Measurements from ENCODE around the gene CORT.
"Not testable (repeated sequence)": the region's sequence is repeated elsewhere in the genome, so short reads cannot be mapped to it uniquely, and the experiment has no call there.

The CORT gene, protein sequence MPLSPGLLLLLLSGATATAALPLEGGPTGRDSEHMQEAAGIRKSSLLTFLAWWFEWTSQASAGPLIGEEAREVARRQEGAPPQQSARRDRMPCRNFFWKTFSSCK

DNA sequence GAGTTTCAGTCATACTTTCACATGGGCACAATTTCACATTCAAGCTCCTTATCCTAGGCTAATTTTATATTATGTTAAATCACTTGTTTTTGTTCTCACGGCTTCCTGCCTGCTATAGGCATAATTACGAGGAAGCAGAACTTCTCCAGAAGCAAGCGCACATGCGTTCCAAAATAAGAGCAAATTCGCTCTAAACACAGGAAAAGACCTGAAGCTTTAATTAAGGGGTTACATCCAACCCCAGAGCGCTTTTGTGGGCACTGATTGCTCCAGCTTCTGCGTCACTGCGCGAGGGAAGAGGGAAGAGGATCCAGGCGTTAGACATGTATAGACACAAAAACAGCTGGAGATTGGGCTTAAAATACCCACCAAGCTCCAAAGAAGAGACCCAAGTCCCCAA is at the start of gene CORT:
CORT (plus strand) TSS at position 281 of the 400 bp plus-strand sequence. CDS start 193 bp downstream, outside the sequence.
- Histone ChIP-seq H3K27me3 (ENCODE audit: insufficient read depth, low read length) (no peaks in the 10 kb centered on the region), H3K27ac (ENCODE audit: low read depth, low read length) (no peak within 1 kb of the TSS), H3K4me1 (ENCODE audit: control insufficient read depth, insufficient read depth, low read length, unreplicated experiment) (peaks cover 9% of the 10 kb centered on the region), H2AFZ (ENCODE audit: low read length, unreplicated experiment) (no peak within 1 kb of the TSS), H3K79me2 (ENCODE audit: control insufficient read depth, insufficient read depth, low read length, unreplicated experiment) (no peaks in the 10 kb centered on the region), H3K4me3 (ENCODE audit: low read depth, low read length) (peak within 1 kb of the TSS; percentile 61; the same call in 1 of the 2 replicates), H3K36me3 (ENCODE audit: insufficient read depth, low read length) (no peaks in the 10 kb centered on the region)

DNA sequence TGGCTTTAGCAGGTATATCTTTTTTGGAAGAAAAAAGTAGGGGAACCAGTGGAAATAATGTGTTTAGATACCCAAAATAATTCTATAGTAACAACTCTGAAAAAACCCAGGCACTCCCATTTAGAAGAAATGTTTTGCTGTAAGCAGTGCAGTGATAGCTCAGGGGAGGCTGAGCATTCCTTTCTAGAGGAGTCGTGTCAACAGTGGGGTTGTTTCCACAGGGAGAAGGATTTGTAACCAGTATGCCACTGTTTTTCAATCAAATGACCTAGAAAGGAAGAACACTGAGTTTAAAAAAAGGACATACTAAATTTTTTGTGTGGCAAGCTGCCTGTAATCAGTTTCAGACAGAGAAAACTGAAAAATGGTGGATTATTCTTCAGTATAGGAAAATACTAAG is 48.5 kb upstream of the CORT start:
- Histone ChIP-seq H3K36me3 (ENCODE audit: insufficient read depth, low read length) (peaks cover 16% of the 10 kb centered on the region), H2AFZ (ENCODE audit: low read length, unreplicated experiment) (no peak overlapping the region), H3K27me3 (ENCODE audit: insufficient read depth, low read length) (no peaks in the 10 kb centered on the region), H3K4me3 (ENCODE audit: low read depth, low read length) (peak overlapping the region; percentile 91), H3K27ac (ENCODE audit: low read depth, low read length) (peak overlapping the region; percentile 6; the same call in 1 of the 2 replicates), H3K79me2 (ENCODE audit: control insufficient read depth, insufficient read depth, low read length, unreplicated experiment) (peaks cover 23% of the 10 kb centered on the region), H3K4me1 (ENCODE audit: control insufficient read depth, insufficient read depth, low read length, unreplicated experiment) (peaks cover 30% of the 10 kb centered on the region)

DNA sequence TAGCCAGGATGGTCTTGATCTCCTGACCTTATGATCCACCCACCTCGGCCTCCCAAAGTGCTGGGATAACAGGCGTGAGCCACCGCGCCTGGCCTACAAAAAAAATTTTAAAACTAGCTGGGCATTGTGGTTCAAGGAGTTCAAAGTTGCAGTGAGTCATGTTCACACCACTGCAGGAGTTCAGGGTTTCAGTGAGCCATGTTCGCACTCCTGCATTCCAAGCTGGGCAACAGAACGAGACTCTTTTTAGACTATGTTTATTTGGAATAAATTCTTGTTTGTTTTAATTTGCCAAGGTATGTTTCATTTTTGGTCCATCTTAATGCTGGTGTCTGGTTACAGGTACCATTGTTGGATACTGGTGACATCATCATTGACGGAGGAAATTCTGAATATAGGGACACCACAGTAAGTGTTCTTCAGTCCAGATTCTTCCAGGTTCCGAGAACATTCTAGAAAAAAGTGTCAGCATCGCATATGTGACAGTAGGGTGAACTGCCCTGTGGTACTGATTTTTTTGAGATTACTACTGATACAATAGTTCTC is 47.0 kb upstream of the CORT start:
- Histone ChIP-seq H3K27me3 (ENCODE audit: insufficient read depth, low read length) (no peaks in the 10 kb centered on the region), H3K36me3 (ENCODE audit: insufficient read depth, low read length) (peaks cover 25% of the 10 kb centered on the region), H3K79me2 (ENCODE audit: control insufficient read depth, insufficient read depth, low read length, unreplicated experiment) (peaks cover 25% of the 10 kb centered on the region), H3K4me3 (ENCODE audit: low read depth, low read length) (no peak overlapping the region), H3K4me1 (ENCODE audit: control insufficient read depth, insufficient read depth, low read length, unreplicated experiment) (peaks cover 30% of the 10 kb centered on the region), H3K27ac (ENCODE audit: low read depth, low read length) (peak overlapping the region; percentile 89), H2AFZ (ENCODE audit: low read length, unreplicated experiment) (no peak overlapping the region)

DNA sequence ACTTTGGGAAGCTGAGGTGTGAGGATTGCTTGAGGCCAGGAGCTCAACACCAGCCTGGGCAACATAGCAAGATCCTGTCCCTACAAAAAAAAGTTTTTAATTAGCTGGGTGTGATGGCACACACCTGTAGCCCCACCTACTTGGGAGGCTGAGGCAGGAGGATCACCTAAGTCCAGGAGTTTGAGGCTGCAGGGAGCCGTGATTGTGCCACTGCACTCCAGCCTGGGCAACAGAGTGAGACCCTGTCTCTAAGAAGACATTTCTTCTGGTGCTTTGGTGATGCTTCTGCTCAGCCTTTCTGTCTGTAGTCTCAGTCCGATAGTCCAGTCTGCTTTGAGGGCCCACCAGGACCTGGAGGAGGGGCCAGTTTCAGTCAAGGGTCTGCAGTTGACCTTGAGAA is 42.6 kb upstream of the CORT start:
- H3K27ac ChIP-seq (ENCODE audit: low read depth, low read length): no peak overlapping the region
- peaks cover 47% of the 10 kb centered on the region for H3K36me3 ChIP-seq (ENCODE audit: insufficient read depth, low read length)
- peaks cover 2% of the 10 kb centered on the region for H3K79me2 ChIP-seq (ENCODE audit: control insufficient read depth, insufficient read depth, low read length, unreplicated experiment)
- no peak overlapping the region for H2AFZ ChIP-seq (ENCODE audit: low read length, unreplicated experiment)
- H3K4me3 ChIP-seq (ENCODE audit: low read depth, low read length): no peak overlapping the region
- H3K4me1 ChIP-seq (ENCODE audit: control insufficient read depth, insufficient read depth, low read length, unreplicated experiment): peaks cover 17% of the 10 kb centered on the region
- no peaks in the 10 kb centered on the region for H3K27me3 ChIP-seq (ENCODE audit: insufficient read depth, low read length)

DNA sequence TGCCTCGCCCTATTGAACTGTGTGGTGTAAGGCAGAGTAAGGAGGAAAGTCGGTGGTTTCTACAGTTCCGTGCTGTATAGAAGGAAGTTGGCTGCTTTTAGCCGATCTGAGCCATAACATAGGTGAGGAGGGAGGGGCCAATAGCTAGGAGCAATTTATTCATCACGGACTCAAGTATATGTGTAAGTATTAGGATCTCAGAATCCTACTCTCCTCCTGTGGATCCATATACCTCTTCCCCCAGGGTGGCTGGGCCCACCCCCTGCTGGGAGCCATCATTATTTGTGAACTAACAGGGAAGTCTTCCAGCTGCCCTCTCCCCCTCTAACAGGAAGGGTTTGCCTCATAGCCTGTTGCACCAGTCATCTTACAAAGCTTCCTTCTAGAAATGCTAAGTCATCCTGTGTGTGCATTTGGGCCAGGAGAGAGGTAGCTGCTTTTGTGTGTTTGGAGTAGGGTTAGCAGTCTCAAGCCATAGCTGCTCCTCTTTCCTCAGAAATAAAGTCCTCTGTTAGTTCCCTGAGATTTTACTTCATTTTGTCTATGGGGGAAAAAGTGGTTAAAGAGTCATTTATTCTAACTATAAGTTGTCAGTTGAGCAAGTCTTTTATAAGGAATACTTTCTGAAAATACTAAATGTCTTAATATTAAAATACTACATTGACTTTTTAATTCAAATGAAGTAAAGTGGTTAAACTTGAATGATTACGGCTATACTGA is 34.5 kb upstream of the CORT start:
- H3K4me3 ChIP-seq (ENCODE audit: low read depth, low read length): no peak overlapping the region
- peak overlapping the region; percentile 84 for H3K27ac ChIP-seq (ENCODE audit: low read depth, low read length)
- peaks cover 9% of the 10 kb centered on the region for H3K4me1 ChIP-seq (ENCODE audit: control insufficient read depth, insufficient read depth, low read length, unreplicated experiment)
- no peak overlapping the region for H2AFZ ChIP-seq (ENCODE audit: low read length, unreplicated experiment)
- H3K27me3 ChIP-seq (ENCODE audit: insufficient read depth, low read length): no peaks in the 10 kb centered on the region
- H3K36me3 ChIP-seq (ENCODE audit: insufficient read depth, low read length): peaks cover 56% of the 10 kb centered on the region
- H3K79me2 ChIP-seq (ENCODE audit: control insufficient read depth, insufficient read depth, low read length, unreplicated experiment): no peaks in the 10 kb centered on the region

DNA sequence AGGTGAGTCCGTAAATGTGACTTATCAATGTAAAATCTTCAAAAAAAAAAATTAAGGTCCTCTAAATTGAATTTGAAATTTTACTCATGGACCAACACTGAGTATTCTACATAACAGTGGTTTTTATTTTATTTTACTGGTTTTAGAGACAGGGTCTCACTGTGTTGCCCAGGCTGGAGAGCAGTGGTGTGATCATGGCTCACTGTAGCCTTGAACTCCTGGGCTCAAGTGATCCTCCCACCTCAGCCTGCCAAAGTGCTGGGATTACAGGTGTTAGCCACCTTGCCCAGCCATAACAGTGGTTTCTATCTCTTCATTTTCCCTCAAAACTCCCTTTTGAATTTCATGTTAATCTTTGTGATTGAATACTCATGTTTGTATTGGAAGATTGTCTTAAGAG is 33.9 kb upstream of the CORT start:
- Histone ChIP-seq H3K27ac (ENCODE audit: low read depth, low read length) (peak overlapping the region; percentile 84), H3K36me3 (ENCODE audit: insufficient read depth, low read length) (peaks cover 52% of the 10 kb centered on the region)
- not testable (repeated sequence) for H3K4me3 ChIP-seq (ENCODE audit: low read depth, low read length); H3K27me3 ChIP-seq (ENCODE audit: insufficient read depth, low read length); H3K79me2 ChIP-seq (ENCODE audit: control insufficient read depth, insufficient read depth, low read length, unreplicated experiment); H2AFZ ChIP-seq (ENCODE audit: low read length, unreplicated experiment); H3K4me1 ChIP-seq (ENCODE audit: control insufficient read depth, insufficient read depth, low read length, unreplicated experiment)

DNA sequence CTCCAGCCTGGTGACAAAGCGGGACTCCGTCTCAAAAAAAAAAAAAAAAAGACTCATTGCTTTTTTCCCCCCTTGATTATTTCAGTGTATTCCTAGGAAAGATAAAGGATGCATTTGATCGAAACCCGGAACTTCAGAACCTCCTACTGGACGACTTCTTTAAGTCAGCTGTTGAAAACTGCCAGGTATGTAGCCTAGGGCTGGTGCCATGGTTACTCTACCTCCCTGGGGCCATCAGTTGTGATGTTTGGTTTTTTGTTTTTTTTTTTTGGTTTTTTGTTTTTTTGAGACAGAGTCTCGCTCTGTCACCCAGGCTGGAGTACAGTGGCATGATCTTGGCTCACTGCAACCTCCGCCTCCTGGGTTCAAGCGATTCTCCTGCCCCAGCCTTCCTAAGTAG is 31.1 kb upstream of the CORT start:
- H3K27ac ChIP-seq (ENCODE audit: low read depth, low read length); H3K27me3 ChIP-seq (ENCODE audit: insufficient read depth, low read length): not testable (repeated sequence)
- H3K36me3 ChIP-seq (ENCODE audit: insufficient read depth, low read length): peaks cover 33% of the 10 kb centered on the region

DNA sequence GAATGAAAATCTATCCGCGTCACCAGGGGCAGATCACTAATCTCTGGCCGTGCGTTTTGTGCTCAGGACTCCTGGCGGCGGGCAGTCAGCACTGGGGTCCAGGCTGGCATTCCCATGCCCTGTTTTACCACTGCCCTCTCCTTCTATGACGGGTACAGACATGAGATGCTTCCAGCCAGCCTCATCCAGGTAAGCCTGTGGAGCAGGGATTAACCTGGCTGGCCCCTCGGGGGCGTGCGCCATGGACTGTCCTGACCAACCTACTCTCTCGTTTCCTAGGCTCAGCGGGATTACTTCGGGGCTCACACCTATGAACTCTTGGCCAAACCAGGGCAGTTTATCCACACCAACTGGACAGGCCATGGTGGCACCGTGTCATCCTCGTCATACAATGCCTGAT is 30.5 kb upstream of the CORT start:
- Histone ChIP-seq H2AFZ (ENCODE audit: low read length, unreplicated experiment) (no peak overlapping the region), H3K4me3 (ENCODE audit: low read depth, low read length) (no peak overlapping the region), H3K79me2 (ENCODE audit: control insufficient read depth, insufficient read depth, low read length, unreplicated experiment) (no peaks in the 10 kb centered on the region), H3K27ac (ENCODE audit: low read depth, low read length) (no peak overlapping the region), H3K4me1 (ENCODE audit: control insufficient read depth, insufficient read depth, low read length, unreplicated experiment) (peaks cover 9% of the 10 kb centered on the region), H3K27me3 (ENCODE audit: insufficient read depth, low read length) (no peaks in the 10 kb centered on the region), H3K36me3 (ENCODE audit: insufficient read depth, low read length) (peaks cover 33% of the 10 kb centered on the region)

More for the DNA sequence above, 31.1 kb upstream of the CORT start:
- H3K4me3 ChIP-seq (ENCODE audit: low read depth, low read length); H3K4me1 ChIP-seq (ENCODE audit: control insufficient read depth, insufficient read depth, low read length, unreplicated experiment); H2AFZ ChIP-seq (ENCODE audit: low read length, unreplicated experiment); H3K79me2 ChIP-seq (ENCODE audit: control insufficient read depth, insufficient read depth, low read length, unreplicated experiment): not testable (repeated sequence)

DNA sequence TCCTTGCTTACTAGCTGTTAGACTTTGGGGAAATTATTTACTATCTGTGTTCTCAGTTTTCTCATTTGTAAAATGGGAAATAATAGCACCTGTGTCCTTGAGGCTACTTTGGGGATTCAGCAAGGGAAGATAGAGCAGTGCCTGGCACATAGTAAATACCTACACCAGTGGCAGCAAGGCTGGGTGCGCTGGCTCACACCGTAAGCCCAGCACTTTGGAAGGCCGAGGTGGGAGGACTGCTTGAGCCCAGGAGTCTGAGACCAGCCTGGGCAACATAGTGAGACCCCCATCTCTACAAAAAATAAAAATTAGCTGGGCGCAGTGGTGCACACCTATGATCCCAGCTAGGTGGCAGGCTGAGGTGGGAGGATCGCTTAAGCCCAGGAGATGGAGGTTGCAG is 28.2 kb upstream of the CORT start:
- no peaks in the 10 kb centered on the region for H3K27me3 ChIP-seq (ENCODE audit: insufficient read depth, low read length)
- H3K79me2 ChIP-seq (ENCODE audit: control insufficient read depth, insufficient read depth, low read length, unreplicated experiment): no peaks in the 10 kb centered on the region
- peaks cover 22% of the 10 kb centered on the region for H3K36me3 ChIP-seq (ENCODE audit: insufficient read depth, low read length)
- no peak overlapping the region for H2AFZ ChIP-seq (ENCODE audit: low read length, unreplicated experiment)
- H3K4me1 ChIP-seq (ENCODE audit: control insufficient read depth, insufficient read depth, low read length, unreplicated experiment): no peaks in the 10 kb centered on the region
- no peak overlapping the region for H3K27ac ChIP-seq (ENCODE audit: low read depth, low read length)
- no peak overlapping the region for H3K4me3 ChIP-seq (ENCODE audit: low read depth, low read length)

DNA sequence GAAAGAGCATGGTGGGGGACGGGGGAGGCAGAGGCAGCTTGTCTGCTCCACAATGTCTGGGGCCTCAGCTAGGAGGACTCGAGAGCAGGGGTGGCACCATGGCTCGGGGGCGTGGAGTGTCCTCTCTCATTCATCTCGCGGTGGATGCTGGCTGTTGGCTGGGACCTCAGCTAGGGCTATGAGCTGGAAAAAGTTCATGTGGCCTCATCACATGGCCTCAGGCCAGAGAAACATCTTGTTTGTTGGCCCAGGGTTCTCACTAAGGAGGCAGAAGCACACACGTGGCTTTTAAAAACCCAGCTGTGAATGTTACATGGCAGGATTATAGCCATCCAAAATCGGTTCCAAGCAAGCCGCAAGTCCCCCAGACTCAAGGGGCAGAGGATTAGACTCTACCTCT is 25.8 kb upstream of the CORT start:
- no peak overlapping the region for H3K4me3 ChIP-seq (ENCODE audit: low read depth, low read length)
- no peaks in the 10 kb centered on the region for H3K79me2 ChIP-seq (ENCODE audit: control insufficient read depth, insufficient read depth, low read length, unreplicated experiment)
- H3K4me1 ChIP-seq (ENCODE audit: control insufficient read depth, insufficient read depth, low read length, unreplicated experiment): no peaks in the 10 kb centered on the region
- no peak overlapping the region for H3K27ac ChIP-seq (ENCODE audit: low read depth, low read length)
- H3K27me3 ChIP-seq (ENCODE audit: insufficient read depth, low read length): no peaks in the 10 kb centered on the region
- 0 out of 2 replicates have a peak, but pooled peaks cover 7% of the 10 kb centered on the region for H3K36me3 ChIP-seq (ENCODE audit: insufficient read depth, low read length)
- no peak overlapping the region for H2AFZ ChIP-seq (ENCODE audit: low read length, unreplicated experiment)

DNA sequence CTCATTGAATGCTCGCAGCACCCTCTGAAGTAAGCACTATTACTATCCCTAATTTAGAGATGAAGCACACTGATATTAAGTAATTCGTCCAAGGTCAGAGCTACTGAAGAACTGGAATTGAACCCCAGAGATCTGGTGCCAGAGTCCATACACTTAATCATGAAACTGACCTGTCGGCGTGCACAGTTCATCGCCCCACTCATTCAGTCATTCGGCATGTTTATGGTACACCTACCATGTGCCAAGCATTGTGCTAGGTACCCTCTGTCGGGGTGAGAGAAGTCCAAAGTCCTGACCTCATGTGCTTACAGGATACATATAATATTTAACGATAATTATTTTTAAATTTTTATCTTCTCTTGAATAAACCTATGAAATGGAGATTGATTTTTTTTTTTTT is 25.2 kb upstream of the CORT start:
- H2AFZ ChIP-seq (ENCODE audit: low read length, unreplicated experiment): no peak overlapping the region

More for the DNA sequence above, 25.2 kb upstream of the CORT start:
- Histone ChIP-seq H3K79me2 (ENCODE audit: control insufficient read depth, insufficient read depth, low read length, unreplicated experiment) (no peaks in the 10 kb centered on the region), H3K36me3 (ENCODE audit: insufficient read depth, low read length) (0 out of 2 replicates have a peak, but pooled peaks cover 2% of the 10 kb centered on the region), H3K27ac (ENCODE audit: low read depth, low read length) (no peak overlapping the region), H3K4me3 (ENCODE audit: low read depth, low read length) (no peak overlapping the region), H3K27me3 (ENCODE audit: insufficient read depth, low read length) (no peaks in the 10 kb centered on the region), H3K4me1 (ENCODE audit: control insufficient read depth, insufficient read depth, low read length, unreplicated experiment) (peaks cover 3% of the 10 kb centered on the region)

Measured in ACC112 (cell line).